Small intestine (tissue), 7 donors: ENCODE data around the gene NRG3. TPM values are rescaled to one million over a fixed set of nuclear protein-coding genes. Genes with fewer than 3 reads are reported as not detected.

Experiments used
- DNase-seq, 2 donors: peaks; one replicate each; pipeline versions ENCODE4 v3.0.0 to v3.0.0-alpha.2; 2013
- FAIRE-seq: peaks from 2 replicates; lab custom pipeline; 2012; peaks lifted over from hg19 to GRCh38; lab: Jason Lieb, UNC
- H3K27ac ChIP-seq, 3 donors: one replicate each; pipeline ENCODE4 v1.5.1; 2013; ENCODE audit warnings: low read length in 2 of 3, mild to moderate bottlenecking in 2 of 3, control low read depth in 1 of 3, inconsistent platforms in 1 of 3, low read depth in 1 of 3, moderate library complexity in 1 of 3
- H3K27me3 ChIP-seq, 3 donors: one replicate each; pipeline ENCODE4 v1.6.1; 2013; ENCODE audit warnings: low read length in 3 of 3, inconsistent platforms in 1 of 3; ENCODE audit not compliant: control insufficient read depth in 3 of 3, insufficient read depth in 3 of 3
- H3K36me3 ChIP-seq, 3 donors: one replicate each; pipeline ENCODE4 v1.6.1; 2013; ENCODE audit warnings: low read length in 3 of 3, inconsistent platforms in 1 of 3, low read depth in 1 of 3, mild to moderate bottlenecking in 1 of 3, moderate library complexity in 1 of 3; ENCODE audit not compliant: control insufficient read depth in 3 of 3, insufficient read depth in 2 of 3
- H3K4me1 ChIP-seq, 3 donors: one replicate each; pipeline ENCODE4 v1.6.1; 2013; ENCODE audit warnings: low read length in 2 of 3, inconsistent platforms in 1 of 3, low read depth in 1 of 3, mild to moderate bottlenecking in 1 of 3, moderate library complexity in 1 of 3; ENCODE audit not compliant: control insufficient read depth in 3 of 3, insufficient read depth in 2 of 3
- H3K4me3 ChIP-seq, 3 donors: one replicate each; pipeline ENCODE4 v1.5.1; 2013; ENCODE audit warnings: low read length in 3 of 3, control low read depth in 1 of 3, inconsistent platforms in 1 of 3, low read depth in 1 of 3, mild to moderate bottlenecking in 1 of 3, moderate library complexity in 1 of 3
- H3K9me3 ChIP-seq, 2 donors: one replicate each; pipeline ENCODE4 v1.6.1; 2013; ENCODE audit warnings: low read depth in 1 of 2, low read length in 1 of 2; ENCODE audit not compliant: control insufficient read depth in 2 of 2, insufficient read depth in 1 of 2
- WGBS, 3 donors: extraction: QIAGEN DNeasy Blood & Tissue Kit; methylation state at CpG; one replicate each; pipeline ENCODE4 v1.1.7; 2013; 5-methylcytosine and 5-hydroxymethylcytosine counted together
- polyA plus RNA-seq, 4 donors: library from polyadenylated mRNA; stranded (reverse) in 3 of 4; unstranded in 1 of 4; fragments of 200-250 nt in 3 of 4; fragments of 120-200 nt in 1 of 4; gene quantifications; one replicate each; pipeline versions ENCODE4 v1.2.1 to v1.2.3, GENCODE V29; 2013
- donor health status: healthy with polysubstance abuse.
- donor health status: control.
- donor health status: control.
- donor health status: Bipolar disorder and iron deficiency.
- donor health status: healthy.

Gene NRG3
- polyA plus RNA-seq, 4 donors: 0.25 to 0.72 TPM; not detected in 2

DNA sequence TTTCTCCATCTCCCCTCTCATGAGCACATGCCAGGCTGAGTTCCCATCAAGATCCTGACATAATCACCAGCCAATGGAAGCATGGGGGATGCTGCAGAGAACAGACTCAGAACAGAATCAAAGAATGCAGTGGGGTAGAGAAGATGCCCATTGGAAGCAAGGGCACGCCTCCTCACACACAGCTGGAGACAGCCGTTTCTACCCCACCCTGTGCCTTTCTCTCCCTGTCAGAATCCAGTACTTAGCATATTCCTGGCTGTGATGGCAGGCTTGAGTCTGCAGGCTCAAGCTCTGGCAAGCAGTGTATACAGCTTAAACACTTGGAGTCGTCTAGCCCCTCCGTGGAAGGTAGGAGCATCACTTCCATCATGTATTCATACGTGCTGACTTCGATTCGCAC is 867.9 kb downstream of the NRG3 start:
- no peaks in the 10 kb centered on the region for H3K36me3 ChIP-seq
- no peaks in the 10 kb centered on the region for H3K9me3 ChIP-seq
- H3K27ac ChIP-seq: no peak overlapping the region
- DNase-seq (no peak), FAIRE-seq (no peak)
- H3K4me3 ChIP-seq: no peak overlapping the region
- H3K27me3 ChIP-seq: no peaks in the 10 kb centered on the region
- 83 to 84% (median 83%) methylated on average over 7 of the region's 7 CpGs for whole genome bisulfite sequencing, 3 donors
- no peaks in the 10 kb centered on the region for H3K4me1 ChIP-seq

- no peaks in the 10 kb centered on the region for H3K27me3 ChIP-seq
- no peaks in the 10 kb centered on the region for H3K4me1 ChIP-seq
- no peaks in the 10 kb centered on the region for H3K9me3 ChIP-seq
- DNase-seq (no peak), FAIRE-seq (no peak)
- H3K4me3 ChIP-seq: no peak overlapping the region
- no peak overlapping the region for H3K27ac ChIP-seq
- no peaks in the 10 kb centered on the region for H3K36me3 ChIP-seq
These were observed 875.5 kb downstream of the NRG3 start for GRCh38 chr10:82750538-82750937.

GRCh38 chr10:82757397-82757796 is 882.4 kb downstream of the NRG3 start:
- Histone ChIP-seq H3K4me1 (no peaks in the 10 kb centered on the region), H3K4me3 (no peak overlapping the region), H3K36me3 (no peaks in the 10 kb centered on the region), H3K27ac (no peak overlapping the region), H3K27me3 (no peaks in the 10 kb centered on the region), H3K9me3 (no peaks in the 10 kb centered on the region)
- FAIRE-seq (no peak), DNase-seq (no peak)
- WGBS, 3 donors: 52 to 66% (median 53%) methylated on average over 3 of the region's 3 CpGs

DNA sequence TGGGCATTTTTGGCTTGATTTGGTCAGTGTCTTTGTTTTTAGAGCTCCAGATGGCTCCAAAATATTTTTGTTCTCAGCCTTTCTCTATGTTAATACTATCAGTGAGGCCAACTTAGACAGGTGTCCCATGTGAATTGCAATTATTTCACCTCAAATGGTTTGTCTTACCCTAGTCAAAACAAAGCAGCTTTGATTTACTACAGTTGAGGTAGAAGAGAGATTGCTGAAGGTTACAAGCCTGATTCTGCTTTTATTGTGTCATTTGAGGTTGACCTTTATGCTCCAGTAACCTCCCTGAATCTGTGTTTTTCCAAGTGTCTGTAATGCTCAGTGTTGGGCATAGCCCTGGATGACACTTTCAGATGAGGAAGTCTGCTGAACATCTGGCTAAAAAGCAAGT is 882.9 kb downstream of the NRG3 start:
- no peaks in the 10 kb centered on the region for H3K36me3 ChIP-seq
- no peak for FAIRE-seq

DNA sequence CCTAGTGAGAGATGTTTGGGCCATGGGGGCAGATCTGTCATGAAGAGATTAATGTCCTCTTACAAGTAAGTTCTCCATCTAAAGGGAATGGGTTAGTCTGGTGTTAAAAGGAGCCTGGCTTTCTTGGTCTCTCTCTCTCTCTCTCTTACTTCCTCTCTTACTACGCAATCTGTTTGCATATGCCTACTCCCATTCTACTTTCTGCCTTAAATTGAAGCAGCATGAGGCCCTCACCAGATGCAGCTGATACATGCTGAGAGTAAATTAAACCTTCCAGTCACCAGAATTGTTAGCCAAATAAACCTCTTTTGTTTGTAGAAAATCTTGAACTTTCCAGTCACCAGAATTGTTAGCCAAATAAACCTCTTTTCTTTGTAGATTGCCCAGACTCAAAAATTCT is 884.1 kb downstream of the NRG3 start:
- H3K27me3 ChIP-seq: no peaks in the 10 kb centered on the region
- no peak overlapping the region for H3K27ac ChIP-seq
- DNase-seq (no peak), FAIRE-seq (no peak)
- no peaks in the 10 kb centered on the region for H3K36me3 ChIP-seq
- no peaks in the 10 kb centered on the region for H3K4me1 ChIP-seq
- H3K9me3 ChIP-seq: no peaks in the 10 kb centered on the region
- WGBS, 3 donors: 43 to 88% (median 83%) methylated on average over 1 of the region's 1 CpG
- H3K4me3 ChIP-seq: no peak overlapping the region

More for the DNA sequence above, 882.9 kb downstream of the NRG3 start:
- no peak for DNase-seq
- H3K4me1 ChIP-seq: no peaks in the 10 kb centered on the region
- no peak overlapping the region for H3K4me3 ChIP-seq
- H3K27ac ChIP-seq: no peak overlapping the region
- H3K27me3 ChIP-seq: no peaks in the 10 kb centered on the region
- no peaks in the 10 kb centered on the region for H3K9me3 ChIP-seq

- Histone ChIP-seq H3K4me1 (no peaks in the 10 kb centered on the region), H3K27ac (no peak overlapping the region), H3K9me3 (no peaks in the 10 kb centered on the region), H3K4me3 (no peak overlapping the region), H3K36me3 (no peaks in the 10 kb centered on the region), H3K27me3 (no peaks in the 10 kb centered on the region)
- DNase-seq (no peak), FAIRE-seq (no peak)
- WGBS, 3 donors: 63 to 73% (median 68%) methylated on average over 2 of the region's 2 CpGs
These were observed 887.6 kb downstream of the NRG3 start for GRCh38 chr10:82762641-82763040.

DNA sequence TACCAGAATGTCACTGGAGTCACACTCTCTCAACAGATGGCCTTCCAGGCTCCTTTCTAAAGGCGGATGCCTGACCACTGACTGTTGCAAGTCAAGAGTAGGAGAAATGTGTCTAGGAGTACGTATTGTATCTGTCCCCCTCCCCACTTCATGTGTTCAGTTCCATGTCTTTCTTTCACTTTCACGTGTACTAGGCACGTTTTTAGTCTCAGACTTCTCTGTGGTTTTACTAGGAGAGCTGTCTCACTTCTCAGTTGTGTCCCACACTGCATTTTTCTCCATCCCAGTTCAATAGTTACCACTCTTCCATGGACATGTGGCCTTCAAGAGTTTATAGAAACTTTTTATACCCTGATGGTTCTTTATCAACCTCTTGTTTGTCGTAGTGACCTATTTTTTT is 893.0 kb downstream of the NRG3 start:
- FAIRE-seq (no peak), DNase-seq (no peak)
- H3K9me3 ChIP-seq: no peaks in the 10 kb centered on the region
- H3K4me1 ChIP-seq: no peaks in the 10 kb centered on the region
- no peak overlapping the region for H3K4me3 ChIP-seq
- no peak overlapping the region for H3K27ac ChIP-seq
- H3K36me3 ChIP-seq: no peaks in the 10 kb centered on the region
- no peaks in the 10 kb centered on the region for H3K27me3 ChIP-seq
- 55 to 73% (median 63%) methylated on average over 5 of the region's 5 CpGs for WGBS, 3 donors

GRCh38 chr10:82778908-82779307 is 903.9 kb downstream of the NRG3 start:
- no peak overlapping the region for H3K4me3 ChIP-seq
- no peaks in the 10 kb centered on the region for H3K27me3 ChIP-seq
- H3K36me3 ChIP-seq: no peaks in the 10 kb centered on the region
- peaks cover 2 to 16% of the 10 kb centered on the region in 2 donors for H3K9me3 ChIP-seq
- no peak overlapping the region for H3K27ac ChIP-seq
- 72 to 78% (median 73%) methylated on average over 3 of the region's 3 CpGs for WGBS, 3 donors
- H3K4me1 ChIP-seq: no peaks in the 10 kb centered on the region
- DNase-seq (no peak), FAIRE-seq (no peak)

- Histone ChIP-seq H3K27ac (no peak overlapping the region), H3K4me1 (no peaks in the 10 kb centered on the region), H3K9me3 (no peaks in the 10 kb centered on the region), H3K4me3 (no peak overlapping the region), H3K36me3 (no peaks in the 10 kb centered on the region), H3K27me3 (no peaks in the 10 kb centered on the region)
- DNase-seq (no peak), FAIRE-seq (no peak)
These were observed 921.5 kb downstream of the NRG3 start for GRCh38 chr10:82796510-82796909.
